Heart left ventricle (tissue), 16 donors: ENCODE data around the gene EML5. TPM values are rescaled to one million over a fixed set of nuclear protein-coding genes. Genes with fewer than 3 reads are reported as not detected.

Source experiments
- ATAC-seq, 4 donors: fragments of 200-7000 bp; cut with Tn5 transposase; one replicate each; pipeline ENCODE4 v1.9.1; 2020 to 2022; ENCODE audit warnings: moderate library complexity in 4 of 4, mild to moderate bottlenecking in 3 of 4, moderate number of reproducible peaks in 1 of 4
- DNase-seq, 5 donors: peaks; one replicate each; pipeline ENCODE4 v3.0.0-alpha.2; 2020
- H3K27ac ChIP-seq, 12 donors: fragments of 200-600 bp; sonication (generic) in 4 of 12; one replicate each; pipeline versions ENCODE4 v1.5.0 to v1.8.0; 2016 to 2022; ENCODE audit warnings: mild to moderate bottlenecking in 2 of 12
- H3K27me3 ChIP-seq, 9 donors: fragments of 200-600 bp; sonication (generic) in 2 of 9; one replicate each; pipeline versions ENCODE4 v1.5.1 to v1.8.0; 2016 to 2022; ENCODE audit warnings: mild to moderate bottlenecking in 3 of 9
- H3K36me3 ChIP-seq, 9 donors: fragments of 200-600 bp; sonication (generic) in 2 of 9; one replicate each; pipeline versions ENCODE4 v1.5.0 to v1.8.0; 2018 to 2022; ENCODE audit warnings: mild to moderate bottlenecking in 2 of 9
- H3K4me1 ChIP-seq, 12 donors: fragments of 200-600 bp; sonication (generic) in 4 of 12; one replicate each; pipeline versions ENCODE4 v1.5.0 to v1.8.0; 2016 to 2022; ENCODE audit warnings: mild to moderate bottlenecking in 3 of 12
- H3K4me3 ChIP-seq, 12 donors: fragments of 200-600 bp; sonication (generic) in 4 of 12; one replicate each; pipeline versions ENCODE4 v1.5.0 to v1.8.0; 2017 to 2022; ENCODE audit warnings: mild to moderate bottlenecking in 9 of 12, moderate library complexity in 4 of 12
- H3K9me3 ChIP-seq, 12 donors: fragments of 200-600 bp; sonication (generic) in 4 of 12; one replicate each; pipeline versions ENCODE4 v1.5.0 to v1.8.0; 2016 to 2022; ENCODE audit warnings: mild to moderate bottlenecking in 1 of 12
- POLR2A ChIP-seq, 2 donors: fragments of 450-650 bp; IDR thresholded peaks; one replicate each; pipeline ENCODE4 v1.6.1; 2017; ENCODE audit warnings: antibody characterized with exemption in 2 of 2, mild to moderate bottlenecking in 2 of 2, moderate library complexity in 2 of 2
- WGBS, 4 donors: extraction: QIAGEN DNeasy Blood & Tissue Kit in 2 of 4; methylation state at CpG; one replicate each; pipeline versions ENCODE4 v1.1.5 to v1.1.7; 2013 to 2018; 5-methylcytosine and 5-hydroxymethylcytosine counted together
- intact Hi-C, 10 donors: fragments of 100-400 bp; cut with DNase I; formaldehyde crosslinking; loops; one replicate each; pipeline versions ENCODE4 v1.11.1 to v1.14.2; 2022
- polyA plus RNA-seq, 2 donors: library from polyadenylated mRNA; stranded (reverse); fragments of 200-250 nt; gene quantifications; one replicate each; pipeline ENCODE4 v1.2.3, GENCODE V29; 2013
- total RNA-seq, 9 donors: library from RNA; depleted of rRNA in 2 of 9; stranded (reverse); fragments of >200 nt in 2 of 9; fragmentation: NEBNext Ultra II Directional in 3 of 9; extraction: Animal tissue kit (Norgen Biotek cat#: 25700) in 3 of 9; gene quantifications; one replicate each; pipeline versions ENCODE4 v1.1.0 to v1.2.4, GENCODE V29; 2016 to 2023
- TF ChIP-seq, protein P1 (sequence below), 12 donors: fragments of 200-600 bp; sonication (generic) in 4 of 12; IDR thresholded peaks; one replicate each; pipeline versions ENCODE4 v1.5.0 to v1.8.0; 2018 to 2022; ENCODE audit warnings: antibody characterized with exemption in 12 of 12, mild to moderate bottlenecking in 5 of 12
- donor health status: ischemic (EF 13 %, LVEDD 7.1; RV severe dilation, severe dysfunction).
- donor health status: healthy with polysubstance abuse.
- donor health status: DM: no; HTN: yes; CAD: no.
- donor health status: DM: no; HTN: no; CAD: no.
- donor health status: ischemic (EF 25% LVEDD 6.9; RV normal size, moderate dysfunction).
- donor health status: ischemic (EF 25% LVEDD 5.7; RV mildly dilated, moderate dysfunction).
- donor health status: healthy.
- donor health status: DM: yes; HTN: yes; CAD: no.
- donor health status: ischemic (EF 35%, LVEDD 5.7; RV mildly dilated, moderate dysfunction).
- donor health status: nonischemic (EF 11% LVEDD 7.7; RV severe dilation, severe dysfunction).
- donor health status: DM: yes; HTN: yes; CAD: no.
- donor health status: PGD.
- donor health status: ischemic (EF 29% LVEDD 5.4; RV normal size, mild dysfunction).
- donor health status: nonischemic (EF 23%, LVEDD 6.1; RV moderate dilation, normal function).

Gene EML5
- total and polyA plus RNA-seq, 11 donors = 0.08 to 0.71 (median 0.21) TPM

DNA sequence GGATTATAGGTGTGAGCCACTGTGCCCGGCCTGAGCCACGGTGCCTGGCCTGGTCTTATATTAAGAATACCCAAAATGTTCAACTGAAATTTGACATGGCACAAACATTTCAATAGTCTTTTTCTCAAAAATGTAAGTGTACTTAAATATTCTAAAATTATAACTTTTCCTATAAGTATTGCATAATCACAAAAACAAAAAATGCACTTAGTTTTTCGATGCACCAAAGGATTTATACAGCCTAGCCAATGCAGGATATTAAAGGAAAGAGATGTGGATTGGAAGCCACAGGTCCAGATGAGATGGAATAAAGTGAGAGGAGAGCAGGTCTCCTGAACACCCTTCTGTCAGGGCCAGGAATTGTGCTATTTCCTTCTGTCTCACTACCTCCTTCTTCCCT, 167.1 kb downstream of the EML5 start:
- Histone ChIP-seq H3K27ac (no peak overlapping the region), H3K9me3 (no peaks in the 10 kb centered on the region), H3K27me3 (no peaks in the 10 kb centered on the region), H3K36me3 (no peaks in the 10 kb centered on the region), H3K4me3 (no peak overlapping the region), H3K4me1 (no peaks in the 10 kb centered on the region)
- intact Hi-C loops = no loop called here
- DNase-seq (no peak), ATAC-seq (no peak)
- 95 to 98% (median 98%) methylated on average over 3 of the region's 3 CpGs for WGBS, 4 donors
- TF ChIP-seq, protein P1, sequence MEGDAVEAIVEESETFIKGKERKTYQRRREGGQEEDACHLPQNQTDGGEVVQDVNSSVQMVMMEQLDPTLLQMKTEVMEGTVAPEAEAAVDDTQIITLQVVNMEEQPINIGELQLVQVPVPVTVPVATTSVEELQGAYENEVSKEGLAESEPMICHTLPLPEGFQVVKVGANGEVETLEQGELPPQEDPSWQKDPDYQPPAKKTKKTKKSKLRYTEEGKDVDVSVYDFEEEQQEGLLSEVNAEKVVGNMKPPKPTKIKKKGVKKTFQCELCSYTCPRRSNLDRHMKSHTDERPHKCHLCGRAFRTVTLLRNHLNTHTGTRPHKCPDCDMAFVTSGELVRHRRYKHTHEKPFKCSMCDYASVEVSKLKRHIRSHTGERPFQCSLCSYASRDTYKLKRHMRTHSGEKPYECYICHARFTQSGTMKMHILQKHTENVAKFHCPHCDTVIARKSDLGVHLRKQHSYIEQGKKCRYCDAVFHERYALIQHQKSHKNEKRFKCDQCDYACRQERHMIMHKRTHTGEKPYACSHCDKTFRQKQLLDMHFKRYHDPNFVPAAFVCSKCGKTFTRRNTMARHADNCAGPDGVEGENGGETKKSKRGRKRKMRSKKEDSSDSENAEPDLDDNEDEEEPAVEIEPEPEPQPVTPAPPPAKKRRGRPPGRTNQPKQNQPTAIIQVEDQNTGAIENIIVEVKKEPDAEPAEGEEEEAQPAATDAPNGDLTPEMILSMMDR (IDR thresholded peaks at IDR 0.05) = no peak
- no peak for TF ChIP-seq POLR2A (IDR thresholded peaks at IDR 0.05)

DNA sequence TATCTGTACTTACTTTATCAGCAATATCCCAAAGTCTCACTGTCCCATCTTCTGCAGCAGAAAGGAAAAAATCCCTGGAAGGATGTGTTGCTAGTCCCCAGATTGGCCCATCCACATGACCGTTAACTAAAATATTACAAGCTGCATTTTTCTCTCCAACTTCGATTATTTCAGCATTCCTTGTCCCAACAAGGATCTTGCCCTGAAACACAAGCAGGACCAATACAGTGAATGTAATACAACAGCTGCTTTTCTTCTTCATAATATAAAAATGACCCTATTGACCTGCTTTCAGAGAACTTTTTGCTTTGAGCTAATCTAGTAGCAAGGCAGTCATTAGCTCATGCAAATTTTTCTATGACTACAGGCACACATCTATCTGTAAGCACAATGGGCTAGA, 171.7 kb downstream of the EML5 start:
- ATAC-seq = no peak
- TF ChIP-seq POLR2A (IDR thresholded peaks at IDR 0.05) = no peak
- TF ChIP-seq, protein P1 (IDR thresholded peaks at IDR 0.05) = no peak
- Histone ChIP-seq H3K9me3 (no peaks in the 10 kb centered on the region), H3K4me3 (no peak overlapping the region), H3K27me3 (no peaks in the 10 kb centered on the region), H3K4me1 (no peaks in the 10 kb centered on the region), H3K27ac (no peak overlapping the region), H3K36me3 (peaks cover 0 to 3% (median 0%) of the 10 kb centered on the region in 9 donors)
- intact Hi-C loops = no loop called here
- DNase-seq = no peak
- WGBS, 4 donors = 70 to 78% (median 76%) methylated on average over 2 of the region's 2 CpGs

DNA sequence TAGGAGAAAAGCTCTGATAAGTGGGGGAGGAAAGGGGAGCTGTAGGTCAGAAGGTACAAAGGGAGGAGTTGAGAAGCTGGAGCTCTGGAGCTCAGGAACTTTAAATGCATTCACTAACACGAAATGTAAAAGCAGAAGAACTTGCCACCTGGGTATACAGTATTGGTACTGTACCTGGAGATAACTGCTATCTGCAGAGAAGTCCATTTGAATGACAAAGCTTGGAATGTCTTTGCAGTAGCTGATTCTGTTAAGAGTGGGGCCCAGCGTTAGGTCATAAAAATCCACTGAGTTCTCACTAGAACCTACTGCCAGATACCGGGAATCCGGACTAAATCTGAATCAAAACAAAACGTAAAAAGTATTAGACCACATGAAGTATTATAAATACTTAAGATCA, 174.3 kb downstream of the EML5 start:
- no peak overlapping the region for H3K27ac ChIP-seq
- no peak for DNase-seq
- peaks cover 0 to 13% (median 6%) of the 10 kb centered on the region in 9 donors for H3K36me3 ChIP-seq
- H3K4me3 ChIP-seq = no peak overlapping the region
- H3K27me3 ChIP-seq = no peaks in the 10 kb centered on the region
- ATAC-seq = no peak
- TF ChIP-seq, protein P1 (IDR thresholded peaks at IDR 0.05) = no peak
- TF ChIP-seq POLR2A (IDR thresholded peaks at IDR 0.05) = no peak
- H3K9me3 ChIP-seq = no peaks in the 10 kb centered on the region
- 78 to 88% (median 83%) methylated on average over 5 of the region's 5 CpGs for WGBS, 4 donors
- H3K4me1 ChIP-seq = peaks cover 0 to 12% (median 7%) of the 10 kb centered on the region in 12 donors
- intact Hi-C loops = no loop called here

DNA sequence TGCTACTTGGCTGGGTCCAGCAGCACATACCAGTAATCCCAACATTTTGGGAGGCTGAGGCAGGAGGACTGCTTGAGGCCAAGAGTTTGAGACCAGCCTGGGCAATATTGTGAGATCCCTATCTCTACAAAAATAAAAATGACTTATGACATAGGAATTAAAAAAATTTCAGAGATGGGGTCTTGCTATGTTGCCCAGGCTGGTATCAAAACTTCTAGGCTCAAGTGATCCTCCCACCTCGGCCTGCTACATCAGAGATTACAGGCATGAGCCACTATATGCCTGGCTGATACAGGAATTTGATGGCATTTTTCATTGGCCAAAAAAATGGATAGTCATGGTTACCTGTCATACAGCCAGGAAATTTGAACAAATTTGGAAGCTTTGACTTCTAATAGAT, 175.3 kb downstream of the EML5 start:
- H3K4me1 ChIP-seq = peaks cover 0 to 16% (median 7%) of the 10 kb centered on the region in 12 donors
- ATAC-seq = no peak
- no peak overlapping the region for H3K4me3 ChIP-seq
- no peak for DNase-seq
- H3K36me3 ChIP-seq = peaks cover 0 to 23% (median 14%) of the 10 kb centered on the region in 9 donors
- no peak overlapping the region for H3K27ac ChIP-seq
- no peak for TF ChIP-seq POLR2A (IDR thresholded peaks at IDR 0.05)
- TF ChIP-seq, protein P1 (IDR thresholded peaks at IDR 0.05) = no peak
- H3K27me3 ChIP-seq = no peaks in the 10 kb centered on the region
- WGBS, 4 donors = 94 to 100% (median 97%) methylated on average over 1 of the region's 1 CpG
- intact Hi-C loops = no loop called here
- no peaks in the 10 kb centered on the region for H3K9me3 ChIP-seq
